RWPE2 (cell line): ENCODE results near the gene HOXB6.

Experiments used
- ATAC-seq: fragments of 200-7000 bp; cut with Tn5 transposase; 3 replicates; pipeline ENCODE4 v1.9.1; 2021; ENCODE audit warnings: low read depth
- DNase-seq: peaks from one replicate; pipeline ENCODE4 v3.0.0-alpha.2; 2020; ENCODE audit warnings: low spot score
- H3K27ac ChIP-seq: fragments of 450-650 bp; 2 replicates; pipeline ENCODE4 v1.5.1; 2017; ENCODE audit warnings: mild to moderate bottlenecking; ENCODE audit not compliant: poor library complexity, severe bottlenecking
- H3K27me3 ChIP-seq: fragments of 250-450 bp; sonication (Bioruptor Pico); 2 replicates; pipeline ENCODE4 v1.5.1; 2021; ENCODE audit warnings: mild to moderate bottlenecking, moderate library complexity; ENCODE audit not compliant: insufficient read depth, poor library complexity, severe bottlenecking
- H3K36me3 ChIP-seq: fragments of 250-450 bp; sonication (Bioruptor Pico); 2 replicates; pipeline ENCODE4 v1.5.1; 2020; ENCODE audit warnings: low read depth, mild to moderate bottlenecking, moderate library complexity
- H3K4me1 ChIP-seq: fragments of 250-450 bp; sonication (Bioruptor Pico); 2 replicates; pipeline ENCODE4 v1.5.1; 2021; ENCODE audit warnings: mild to moderate bottlenecking, moderate library complexity; ENCODE audit not compliant: insufficient read depth, poor library complexity, severe bottlenecking
- H3K4me3 ChIP-seq: fragments of 250-450 bp; sonication (Bioruptor Pico); 2 replicates; pipeline ENCODE4 v1.5.1; 2021; ENCODE audit warnings: mild to moderate bottlenecking, moderate library complexity; ENCODE audit not compliant: severe bottlenecking
- H3K9me3 ChIP-seq: fragments of 250-450 bp; sonication (Bioruptor Pico); 2 replicates; pipeline ENCODE4 v1.5.1; 2021; ENCODE audit warnings: mild to moderate bottlenecking, moderate library complexity; ENCODE audit not compliant: severe bottlenecking
- TF ChIP-seq, protein P1 (sequence below): fragments of 450-650 bp; IDR thresholded peaks from one replicate; pipeline ENCODE4 v1.5.1; 2017; ENCODE audit warnings: mild to moderate bottlenecking, moderate library complexity; ENCODE audit not compliant: poor library complexity, severe bottlenecking

Gene HOXB6

DNA sequence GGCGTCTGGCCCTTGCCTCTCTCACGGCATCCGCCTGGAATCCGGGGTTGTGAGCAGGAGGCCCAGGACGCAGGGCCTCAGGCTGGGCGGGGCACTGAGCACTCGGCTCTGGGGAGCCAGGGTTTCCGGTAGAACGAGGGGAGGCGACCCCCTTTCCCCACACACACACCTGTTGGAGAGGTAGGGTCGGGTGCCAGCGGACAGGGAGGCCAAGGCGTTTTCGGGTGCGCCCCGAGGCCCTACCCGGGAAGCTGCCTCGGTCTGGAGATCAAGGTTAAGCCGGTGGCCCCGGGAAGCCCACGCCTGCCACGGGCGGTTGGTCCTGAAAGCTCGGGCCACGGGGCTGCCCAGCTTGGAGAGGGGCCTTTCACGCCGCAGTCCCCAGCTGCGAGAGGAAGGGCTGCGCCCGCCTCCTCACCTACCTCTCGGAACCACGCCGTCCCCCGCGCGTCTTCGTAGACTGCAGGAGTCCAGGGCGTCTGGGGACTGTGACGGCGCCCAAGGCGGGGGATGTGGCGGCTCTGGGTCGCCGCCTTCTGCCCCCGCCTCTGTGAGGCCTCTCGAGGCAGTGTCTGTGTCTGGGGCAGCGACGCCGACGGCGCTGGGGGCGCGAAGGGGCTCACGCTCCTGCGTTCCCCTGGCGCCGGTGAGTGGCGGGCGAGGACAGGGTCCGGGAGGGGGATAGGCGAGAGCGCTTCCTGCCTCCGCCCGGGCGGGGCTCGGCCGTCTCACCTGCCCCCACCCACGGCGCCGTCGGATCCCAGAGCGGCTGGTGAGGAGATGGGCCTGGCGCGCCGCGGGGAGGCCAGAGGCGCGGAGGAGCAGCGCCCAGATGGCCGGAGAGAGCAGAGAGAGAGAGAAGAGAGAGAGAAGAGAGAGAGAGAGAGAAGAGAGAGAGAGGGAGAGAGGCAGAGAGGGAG, 41.7 kb upstream of the HOXB6 start:
- H3K4me1 ChIP-seq: no peaks in the 10 kb centered on the region
- H3K36me3 ChIP-seq: no peaks in the 10 kb centered on the region
- peak overlapping the region; percentile 45 for H3K4me3 ChIP-seq
- peak overlapping the region; percentile 58 for H3K27ac ChIP-seq
- DNase-seq (no peak), ATAC-seq (peak; percentile 72)
- no peaks in the 10 kb centered on the region for H3K9me3 ChIP-seq
- TF ChIP-seq, protein P1, sequence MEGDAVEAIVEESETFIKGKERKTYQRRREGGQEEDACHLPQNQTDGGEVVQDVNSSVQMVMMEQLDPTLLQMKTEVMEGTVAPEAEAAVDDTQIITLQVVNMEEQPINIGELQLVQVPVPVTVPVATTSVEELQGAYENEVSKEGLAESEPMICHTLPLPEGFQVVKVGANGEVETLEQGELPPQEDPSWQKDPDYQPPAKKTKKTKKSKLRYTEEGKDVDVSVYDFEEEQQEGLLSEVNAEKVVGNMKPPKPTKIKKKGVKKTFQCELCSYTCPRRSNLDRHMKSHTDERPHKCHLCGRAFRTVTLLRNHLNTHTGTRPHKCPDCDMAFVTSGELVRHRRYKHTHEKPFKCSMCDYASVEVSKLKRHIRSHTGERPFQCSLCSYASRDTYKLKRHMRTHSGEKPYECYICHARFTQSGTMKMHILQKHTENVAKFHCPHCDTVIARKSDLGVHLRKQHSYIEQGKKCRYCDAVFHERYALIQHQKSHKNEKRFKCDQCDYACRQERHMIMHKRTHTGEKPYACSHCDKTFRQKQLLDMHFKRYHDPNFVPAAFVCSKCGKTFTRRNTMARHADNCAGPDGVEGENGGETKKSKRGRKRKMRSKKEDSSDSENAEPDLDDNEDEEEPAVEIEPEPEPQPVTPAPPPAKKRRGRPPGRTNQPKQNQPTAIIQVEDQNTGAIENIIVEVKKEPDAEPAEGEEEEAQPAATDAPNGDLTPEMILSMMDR: no peak
- peaks cover 17% of the 10 kb centered on the region for H3K27me3 ChIP-seq

DNA sequence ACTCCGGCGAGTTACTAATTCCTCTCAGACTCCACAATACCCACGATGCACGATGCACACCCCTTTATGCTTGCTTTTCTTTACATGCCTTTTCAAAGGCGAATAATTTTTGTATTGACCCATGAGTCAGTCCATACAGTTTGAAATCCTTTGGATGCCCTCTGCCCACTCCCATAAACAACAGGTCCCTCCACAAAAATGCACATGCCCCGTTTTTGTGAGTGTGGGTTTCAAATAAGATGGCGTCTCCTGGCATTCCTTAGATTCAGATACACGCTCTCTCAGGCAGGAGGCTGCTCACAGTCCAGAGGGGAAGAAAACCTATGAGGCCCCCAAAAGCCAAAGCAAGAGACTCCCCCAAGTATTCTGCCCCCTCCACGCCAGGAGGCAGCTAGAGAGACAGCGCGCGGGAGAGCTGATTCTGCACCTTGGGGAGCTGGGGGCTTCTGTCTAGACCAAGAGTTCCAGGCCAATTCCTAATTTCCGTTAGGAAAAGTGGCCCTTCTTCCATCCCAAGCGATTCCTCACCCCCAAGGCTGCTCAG, 40.9 kb upstream of the HOXB6 start:
- Histone ChIP-seq H3K4me3 (peak overlapping the region; percentile 45), H3K27ac (peak overlapping the region; percentile 58), H3K27me3 (peaks cover 17% of the 10 kb centered on the region), H3K9me3 (no peaks in the 10 kb centered on the region), H3K4me1 (no peaks in the 10 kb centered on the region), H3K36me3 (no peaks in the 10 kb centered on the region)
- DNase-seq (no peak), ATAC-seq (no peak)
- TF ChIP-seq, protein P1: no peak

DNA sequence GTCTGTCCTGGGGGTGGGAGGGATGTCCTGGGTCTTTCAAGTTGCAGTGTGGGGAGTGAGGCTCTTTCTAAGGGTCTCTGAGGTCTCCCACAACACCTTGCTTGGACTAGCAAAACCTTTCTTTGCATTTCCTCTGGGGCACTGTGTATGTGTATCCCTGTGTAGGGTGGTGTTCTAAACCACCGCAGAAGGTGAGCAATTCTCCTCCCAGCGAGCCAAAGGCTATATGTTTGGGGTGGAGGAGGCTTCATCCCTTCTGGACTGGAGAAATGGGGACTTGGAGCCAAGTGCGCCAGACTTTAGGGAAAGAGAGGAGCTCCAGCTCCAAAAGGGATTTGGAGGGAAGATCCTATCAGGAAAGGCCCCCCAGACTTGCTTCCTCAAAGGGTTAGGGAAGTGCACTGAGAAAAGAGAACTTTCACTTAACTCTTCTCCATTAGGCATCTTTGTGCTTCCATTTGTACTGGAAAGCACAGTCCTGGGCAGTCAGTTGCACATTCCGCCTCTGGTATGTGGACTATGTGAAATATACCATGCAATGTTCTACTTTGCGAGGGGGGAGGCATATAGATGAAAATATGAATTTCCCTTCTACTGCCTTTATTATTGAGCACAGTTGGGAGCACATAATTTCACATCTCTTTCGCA, 40.2 kb upstream of the HOXB6 start:
- DNase-seq (no peak), ATAC-seq (no peak)
- Histone ChIP-seq H3K9me3 (no peaks in the 10 kb centered on the region), H3K4me3 (no peak overlapping the region), H3K27ac (no peak overlapping the region), H3K27me3 (peaks cover 17% of the 10 kb centered on the region), H3K36me3 (no peaks in the 10 kb centered on the region), H3K4me1 (no peaks in the 10 kb centered on the region)
- TF ChIP-seq, protein P1: no peak

DNA sequence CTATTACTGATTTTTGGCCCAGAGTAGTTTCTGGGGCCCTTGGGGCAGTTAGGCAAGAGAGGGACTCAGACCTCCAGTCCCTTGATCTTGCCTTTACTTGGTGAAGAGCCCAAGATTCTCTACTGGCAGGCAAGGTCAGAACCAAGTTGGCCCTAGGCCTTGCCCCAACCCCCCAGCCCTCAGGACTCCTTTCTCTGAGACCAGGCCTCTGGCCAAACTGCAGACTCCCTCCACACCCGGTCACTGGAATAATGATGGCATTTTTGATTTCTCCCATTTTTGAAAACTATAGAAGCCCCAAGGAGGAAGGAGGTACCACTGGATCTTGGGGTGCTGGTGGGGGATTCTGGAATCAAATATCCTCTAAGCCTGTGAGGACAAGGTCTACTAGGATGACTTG, 39.4 kb upstream of the HOXB6 start:
- TF ChIP-seq, protein P1: no peak
- Histone ChIP-seq H3K9me3 (no peaks in the 10 kb centered on the region), H3K4me1 (no peaks in the 10 kb centered on the region), H3K36me3 (no peaks in the 10 kb centered on the region), H3K27me3 (peaks cover 17% of the 10 kb centered on the region), H3K4me3 (no peak overlapping the region), H3K27ac (no peak overlapping the region)
- no peak for DNase-seq
- no peak for ATAC-seq
